ENCODE measurements around the gene BSDC1. TPM values are rescaled to one million over a fixed set of nuclear protein-coding genes. Genes with fewer than 3 reads are reported as not detected.
A peak's percentile ranks its signal among the peaks of the same experiment; 100 is the strongest.

BSDC1 gene
- total RNA-seq, 1 experiment from 2014 or later: 45.1 TPM

DNA sequence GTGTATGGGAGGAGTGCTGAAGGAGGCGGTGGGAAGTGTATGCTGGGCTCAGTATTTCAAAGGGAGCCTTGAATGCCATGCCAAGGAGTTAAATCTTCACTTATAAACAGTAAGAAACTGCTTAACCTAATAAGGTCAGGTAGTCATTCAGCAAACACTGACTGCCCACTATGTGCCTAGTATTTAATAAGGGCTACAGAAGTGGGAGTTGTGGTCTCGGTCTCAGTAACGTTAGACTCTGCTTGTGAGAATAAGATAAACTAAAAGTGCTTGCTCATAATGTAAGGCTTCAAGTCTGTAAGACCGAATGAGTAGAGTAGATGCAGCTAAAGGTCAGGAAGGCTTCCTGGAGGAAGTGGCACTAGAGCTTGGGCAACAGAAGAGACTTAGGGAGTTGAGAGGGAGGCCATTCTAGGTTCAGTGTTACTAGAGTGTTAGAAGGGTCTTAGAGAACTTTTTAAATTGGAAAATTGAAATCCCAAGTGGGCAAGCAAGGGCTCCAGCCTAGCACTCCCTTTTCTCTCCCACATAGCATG is 64.2 kb downstream of the BSDC1 start:
- Histone ChIP-seq H3K79me2 (ENCODE audit: low read length) (peaks cover 12% of the 10 kb centered on the region), H3K4me3 (ENCODE audit: low read length) (no peak overlapping the region), H3K9me3 (ENCODE audit: low read length) (no peaks in the 10 kb centered on the region), H3K27ac (ENCODE audit: low read length) (no peak overlapping the region), H3K36me3 (ENCODE audit: insufficient read depth, low read length) (peaks cover 51% of the 10 kb centered on the region), H4K20me1 (ENCODE audit: insufficient read depth, low read depth, low read length) (peaks cover 22% of the 10 kb centered on the region), H2AFZ (ENCODE audit: low read length) (no peak overlapping the region), H3K9ac (ENCODE audit: low read length) (no peak overlapping the region), H3K4me1 (ENCODE audit: low read length) (peaks cover 23% of the 10 kb centered on the region), H3K27me3 (ENCODE audit: low read length) (no peaks in the 10 kb centered on the region), H3K9me2 (replicated peaks; ENCODE audit: insufficient read depth, low read length) (no peaks in the 10 kb centered on the region), H3K4me2 (ENCODE audit: low read depth, low read length, poor library complexity, severe bottlenecking) (no peak overlapping the region)
- no peak for DNase-seq

DNA sequence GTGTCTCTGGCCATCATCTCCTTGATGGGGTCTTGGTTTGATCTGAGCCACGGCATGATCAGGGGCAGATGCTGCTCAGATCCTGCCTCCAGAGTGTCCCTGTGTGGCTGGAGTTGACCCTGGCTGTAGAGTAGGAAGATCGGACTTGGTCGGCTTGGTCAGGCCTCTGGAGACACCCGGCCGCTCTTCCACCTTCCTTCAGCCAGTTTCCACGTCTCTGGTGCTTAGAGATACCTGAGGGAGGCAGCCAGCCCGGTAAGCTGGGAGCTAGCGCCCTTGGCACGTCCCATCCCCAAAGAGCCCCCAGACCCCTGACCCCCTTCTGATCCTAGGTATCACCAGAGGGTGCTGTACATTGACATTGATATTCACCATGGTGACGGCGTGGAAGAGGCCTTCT is 67.0 kb downstream of the BSDC1 start:
- Histone ChIP-seq H2AFZ (ENCODE audit: low read length) (no peak overlapping the region), H3K27ac (ENCODE audit: low read length) (no peak overlapping the region), H3K36me3 (ENCODE audit: insufficient read depth, low read length) (peaks cover 49% of the 10 kb centered on the region), H3K4me2 (ENCODE audit: low read depth, low read length, poor library complexity, severe bottlenecking) (no peak overlapping the region), H3K9me2 (replicated peaks; ENCODE audit: insufficient read depth, low read length) (no peaks in the 10 kb centered on the region), H3K79me2 (ENCODE audit: low read length) (peaks cover 10% of the 10 kb centered on the region; the same call in 1 of the 2 replicates), H3K9ac (ENCODE audit: low read length) (no peak overlapping the region), H3K27me3 (ENCODE audit: low read length) (no peaks in the 10 kb centered on the region), H3K9me3 (ENCODE audit: low read length) (no peaks in the 10 kb centered on the region), H3K4me3 (ENCODE audit: low read length) (no peak overlapping the region), H3K4me1 (ENCODE audit: low read length) (peaks cover 12% of the 10 kb centered on the region), H4K20me1 (ENCODE audit: insufficient read depth, low read depth, low read length) (peaks cover 9% of the 10 kb centered on the region; the same call in 1 of the 2 replicates)
- no peak for DNase-seq

DNA sequence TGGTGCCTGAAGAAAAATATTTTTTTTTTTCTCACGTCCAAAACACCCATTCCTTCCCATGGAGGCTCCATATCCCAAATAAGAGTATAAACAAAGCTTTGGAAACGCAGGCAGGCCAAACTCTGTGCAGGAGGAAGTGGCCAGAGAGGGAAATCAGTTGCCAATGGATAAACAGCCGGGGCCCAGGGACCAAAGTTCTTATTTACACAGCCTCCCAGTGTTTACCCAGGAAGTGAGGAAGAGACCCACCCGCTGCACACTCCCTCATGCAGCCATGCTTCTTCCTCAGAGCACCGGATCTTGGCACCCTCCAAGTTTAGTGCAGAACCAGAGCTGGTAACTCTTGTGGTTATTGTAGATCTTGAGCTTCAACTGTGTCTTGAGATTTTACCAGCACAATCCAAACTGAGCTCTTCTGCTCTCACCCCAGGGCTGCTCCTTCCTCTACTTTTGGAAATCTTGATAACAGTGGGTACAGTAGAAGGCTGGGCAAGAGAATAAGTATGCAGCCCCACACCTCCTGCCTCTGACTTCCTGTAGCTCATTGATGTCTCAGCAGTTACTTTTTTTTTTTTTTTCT is 72.4 kb downstream of the BSDC1 start:
- Histone ChIP-seq H3K4me2 (ENCODE audit: low read depth, low read length, poor library complexity, severe bottlenecking) (peak overlapping the region; percentile 63), H2AFZ (ENCODE audit: low read length) (no peak overlapping the region), H3K27ac (ENCODE audit: low read length) (peak overlapping the region; percentile 88), H3K4me3 (ENCODE audit: low read length) (peak overlapping the region; percentile 22; the same call in 1 of the 2 replicates), H3K9me3 (ENCODE audit: low read length) (no peaks in the 10 kb centered on the region), H3K79me2 (ENCODE audit: low read length) (peaks cover 51% of the 10 kb centered on the region), H3K4me1 (ENCODE audit: low read length) (peaks cover 61% of the 10 kb centered on the region), H3K9ac (ENCODE audit: low read length) (peak overlapping the region; percentile 40), H3K36me3 (ENCODE audit: insufficient read depth, low read length) (peaks cover 35% of the 10 kb centered on the region), H4K20me1 (ENCODE audit: insufficient read depth, low read depth, low read length) (no peaks in the 10 kb centered on the region), H3K9me2 (replicated peaks; ENCODE audit: insufficient read depth, low read length) (no peaks in the 10 kb centered on the region), H3K27me3 (ENCODE audit: low read length) (no peaks in the 10 kb centered on the region)
- DNase-seq: peak; percentile 52

DNA sequence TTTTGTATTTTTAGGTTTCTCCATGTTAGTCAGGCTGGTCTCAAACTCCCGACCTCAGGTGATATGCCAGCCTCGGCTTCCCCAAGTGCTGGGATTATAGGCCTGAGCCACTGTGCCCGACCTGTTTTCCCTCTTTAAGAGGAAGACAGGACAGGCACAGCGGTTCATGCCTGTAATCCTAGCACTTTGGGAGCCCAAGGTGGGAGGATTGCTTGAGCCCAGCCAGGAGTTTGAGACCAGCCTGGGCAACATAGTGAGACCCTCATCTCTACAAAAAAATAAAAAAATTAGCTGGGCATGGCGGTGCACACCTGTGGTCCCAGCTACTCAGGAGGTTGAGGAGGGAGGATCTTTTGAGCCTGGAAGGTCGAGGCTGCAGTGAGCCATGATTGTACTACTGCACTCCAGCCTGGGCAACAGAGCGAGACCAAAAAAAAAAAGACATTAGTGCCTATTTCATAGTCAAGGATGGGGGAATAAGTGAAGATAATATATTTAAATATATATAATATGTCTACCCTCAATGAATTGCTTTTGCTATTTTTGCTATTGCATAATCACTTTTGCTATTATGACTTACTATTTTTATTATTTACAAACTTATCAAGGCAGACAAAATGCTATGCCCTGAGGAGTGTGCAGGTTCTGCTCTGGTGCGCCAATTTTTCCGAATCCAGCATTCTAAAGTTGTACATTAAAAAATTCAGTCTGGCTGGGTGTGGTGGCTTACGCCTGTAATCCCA is 75.9 kb downstream of the BSDC1 start:
- DNase-seq: no peak
- H3K27ac ChIP-seq (ENCODE audit: low read length): peak overlapping the region; percentile 90
- H3K4me1 ChIP-seq (ENCODE audit: low read length): peaks cover 77% of the 10 kb centered on the region

DNA sequence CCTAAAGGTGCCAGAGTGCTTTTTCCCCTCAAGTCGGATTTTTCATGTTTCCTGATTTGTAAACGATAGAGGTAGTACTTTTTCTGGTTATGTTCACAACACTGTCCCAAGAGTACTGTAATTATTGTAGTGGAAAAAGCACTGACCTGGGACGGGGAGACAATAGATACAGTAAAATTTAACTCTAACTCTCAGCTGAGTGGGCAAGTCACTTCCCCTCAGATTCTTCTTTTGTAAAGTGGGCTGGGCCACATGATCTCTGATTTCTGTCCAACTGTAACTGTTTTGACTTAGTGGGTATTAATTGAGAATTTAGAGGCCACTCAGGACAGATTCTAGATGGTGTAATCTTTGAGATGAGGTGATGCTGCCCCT is 77.4 kb downstream of the BSDC1 start:
- Histone ChIP-seq H3K79me2 (ENCODE audit: low read length) (peaks cover 65% of the 10 kb centered on the region), H3K9ac (ENCODE audit: low read length) (peak overlapping the region; percentile 53), H2AFZ (ENCODE audit: low read length) (no peak overlapping the region), H4K20me1 (ENCODE audit: insufficient read depth, low read depth, low read length) (no peaks in the 10 kb centered on the region), H3K9me3 (ENCODE audit: low read length) (no peaks in the 10 kb centered on the region), H3K27ac (ENCODE audit: low read length) (peak overlapping the region; percentile 90), H3K9me2 (replicated peaks; ENCODE audit: insufficient read depth, low read length) (no peaks in the 10 kb centered on the region), H3K36me3 (ENCODE audit: insufficient read depth, low read length) (peaks cover 19% of the 10 kb centered on the region), H3K4me3 (ENCODE audit: low read length) (peak overlapping the region; percentile 44), H3K27me3 (ENCODE audit: low read length) (no peaks in the 10 kb centered on the region), H3K4me1 (ENCODE audit: low read length) (peaks cover 66% of the 10 kb centered on the region), H3K4me2 (ENCODE audit: low read depth, low read length, poor library complexity, severe bottlenecking) (peak overlapping the region; percentile 62)
- DNase-seq: peak; percentile 77

More for the DNA sequence above, 75.9 kb downstream of the BSDC1 start:
- H3K36me3 ChIP-seq (ENCODE audit: insufficient read depth, low read length): peaks cover 19% of the 10 kb centered on the region
- H3K9me3 ChIP-seq (ENCODE audit: low read length): no peaks in the 10 kb centered on the region
- H2AFZ ChIP-seq (ENCODE audit: low read length): no peak overlapping the region
- peak overlapping the region; percentile 44; the same call in 1 of the 2 replicates for H3K4me3 ChIP-seq (ENCODE audit: low read length)
- H3K27me3 ChIP-seq (ENCODE audit: low read length): no peaks in the 10 kb centered on the region
- no peaks in the 10 kb centered on the region for H4K20me1 ChIP-seq (ENCODE audit: insufficient read depth, low read depth, low read length)
- H3K79me2 ChIP-seq (ENCODE audit: low read length): peaks cover 60% of the 10 kb centered on the region
- peak overlapping the region; percentile 62 for H3K4me2 ChIP-seq (ENCODE audit: low read depth, low read length, poor library complexity, severe bottlenecking)
- H3K9me2 ChIP-seq (replicated peaks; ENCODE audit: insufficient read depth, low read length): no peaks in the 10 kb centered on the region
- H3K9ac ChIP-seq (ENCODE audit: low read length): peak overlapping the region; percentile 53

Other genes with a start within 250 kb of the BSDC1 start
- gene TXLNA, start 214.8 kb downstream of the BSDC1 start, total RNA-seq (2014; rRNA removed; shearing (Covaris generic); ENCODE audit: low replicate concordance): 33.5 and 40.7 TPM in 2 replicates
- gene CCDC28B, start 193.8 kb downstream of the BSDC1 start, total RNA-seq (2014; rRNA removed; shearing (Covaris generic); ENCODE audit: low replicate concordance): 35.9 and 78.2 TPM in 2 replicates
- gene IQCC, start 188.8 kb downstream of the BSDC1 start, total RNA-seq (2014; rRNA removed; shearing (Covaris generic); ENCODE audit: low replicate concordance): 1.2 and 3.9 TPM in 2 replicates
- gene DCDC2B, start 185.4 kb downstream of the BSDC1 start, total RNA-seq (2014; rRNA removed; shearing (Covaris generic); ENCODE audit: low replicate concordance): not detected in 2 replicates
- gene TMEM234, start 172.1 kb downstream of the BSDC1 start, total RNA-seq (2014; rRNA removed; shearing (Covaris generic); ENCODE audit: low replicate concordance): 11.2 and 11.6 TPM in 2 replicates
- 178 and 213 TPM in 2 replicates for gene EIF3I, start 172.0 kb downstream of the BSDC1 start, total RNA-seq (2014; rRNA removed; shearing (Covaris generic); ENCODE audit: low replicate concordance)
- 1.5 TPM in 1 of 2 replicates, not detected in the other for gene FAM167B, start 147.2 kb downstream of the BSDC1 start, total RNA-seq (2014; rRNA removed; shearing (Covaris generic); ENCODE audit: low replicate concordance)
- gene LCK, start 143.2 kb downstream of the BSDC1 start, total RNA-seq (2014; rRNA removed; shearing (Covaris generic); ENCODE audit: low replicate concordance): 12.0 and 26.1 TPM in 2 replicates
- gene HDAC1, start 102.4 kb downstream of the BSDC1 start, total RNA-seq (2014; rRNA removed; shearing (Covaris generic); ENCODE audit: low replicate concordance): 201 and 257 TPM in 2 replicates
- gene MARCKSL1, start 58.2 kb downstream of the BSDC1 start, total RNA-seq (2014; rRNA removed; shearing (Covaris generic); ENCODE audit: low replicate concordance): 262 and 391 TPM in 2 replicates
- gene FAM229A, start 32.0 kb downstream of the BSDC1 start, total RNA-seq (2014; rRNA removed; shearing (Covaris generic); ENCODE audit: low replicate concordance): 3.1 and 4.5 TPM in 2 replicates
- gene TSSK3, start 31.9 kb downstream of the BSDC1 start, total RNA-seq (2014; rRNA removed; shearing (Covaris generic); ENCODE audit: low replicate concordance): 1.4 and 1.5 TPM in 2 replicates
- gene ZBTB8B, start 70.6 kb upstream of the BSDC1 start, total RNA-seq (2014; rRNA removed; shearing (Covaris generic); ENCODE audit: low replicate concordance): not detected in 2 replicates
- gene ZBTB8A, start 145.0 kb upstream of the BSDC1 start, total RNA-seq (2014; rRNA removed; shearing (Covaris generic); ENCODE audit: low replicate concordance): 0.11 TPM in 1 of 2 replicates, not detected in the other

Measured in Karpas-422 (cell line).